ENCODE measurements around the gene SORL1. TPM values are rescaled to one million over a fixed set of nuclear protein-coding genes. Genes with fewer than 3 reads are reported as not detected.
"Not testable (repeated sequence)": the region's sequence is repeated elsewhere in the genome, so short reads cannot be mapped to it uniquely, and the experiment has no call there.

The SORL1 gene
- total and polyA plus RNA-seq, 2 experiments from 2014 or later, result 0.26 to 0.54 TPM

- Histone ChIP-seq H3K27me3 (replicated peaks; ENCODE audit: insufficient read depth) (peaks cover 41% of the 10 kb centered on the region), H3K36me3 (ENCODE audit: low read depth) (no peaks in the 10 kb centered on the region), H3K4me3 (no peak overlapping the region), H3K4me2 (ENCODE audit: unreplicated experiment) (no peak overlapping the region), H3K9me2 (ENCODE audit: insufficient read depth) (no peaks in the 10 kb centered on the region), H3K9ac (no peak overlapping the region), H2AFZ (no peak overlapping the region), H3K4me1 (ENCODE audit: insufficient read depth) (no peaks in the 10 kb centered on the region), H3K79me2 (ENCODE audit: insufficient read depth) (no peaks in the 10 kb centered on the region), H3K27ac (no peak overlapping the region), H3F3A (ENCODE audit: insufficient read depth) (no peaks in the 10 kb centered on the region), H4K20me1 (ENCODE audit: insufficient read depth) (no peaks in the 10 kb centered on the region), H3K9me3 (ENCODE audit: low read depth) (no peaks in the 10 kb centered on the region)
- DNase-seq, result no peak
- in situ Hi-C loops (cut with MboI), result no loop called here
- TF ChIP-seq EZH2phosphoT487 (IDR thresholded peaks at IDR 0.05; ENCODE audit: insufficient read depth, low read depth), result no peak
- no peak for TF ChIP-seq EZH2 (IDR thresholded peaks at IDR 0.05; ENCODE audit: insufficient read depth, poor library complexity, severe bottlenecking)
- 38 to 39% methylated on average over 8 of the region's 8 CpGs for WGBS, 2 experiments (ENCODE audit: low coverage in 1 of 2, low lambda C conversion rate in 2 of 2, missing lambda C conversion rate in 2 of 2)
Observed at GRCh38 chr11:121563900-121564822, 112.0 kb downstream of the SORL1 start.

GRCh38 chr11:121564948-121565684 is 113.0 kb downstream of the SORL1 start:
- H3K79me2 ChIP-seq (ENCODE audit: insufficient read depth), result no peaks in the 10 kb centered on the region
- TF ChIP-seq EZH2phosphoT487 (IDR thresholded peaks at IDR 0.05; ENCODE audit: insufficient read depth, low read depth) (no peak), EZH2 (IDR thresholded peaks at IDR 0.05; ENCODE audit: insufficient read depth, poor library complexity, severe bottlenecking) (no peak)
- no peaks in the 10 kb centered on the region for H3K36me3 ChIP-seq (ENCODE audit: low read depth)
- peaks cover 33% of the 10 kb centered on the region for H3K27me3 ChIP-seq (replicated peaks; ENCODE audit: insufficient read depth)
- H3K9me3 ChIP-seq (ENCODE audit: low read depth), result no peaks in the 10 kb centered on the region
- in situ Hi-C loops (cut with MboI), result no loop called here
- H3K4me1 ChIP-seq (ENCODE audit: insufficient read depth), result no peaks in the 10 kb centered on the region
- no peaks in the 10 kb centered on the region for H3K9me2 ChIP-seq (ENCODE audit: insufficient read depth)
- 62 to 66% methylated on average over 5 of the region's 5 CpGs for WGBS, 2 experiments (ENCODE audit: low coverage in 1 of 2, low lambda C conversion rate in 2 of 2, missing lambda C conversion rate in 2 of 2)
- no peak overlapping the region for H3K9ac ChIP-seq
- no peaks in the 10 kb centered on the region for H3F3A ChIP-seq (ENCODE audit: insufficient read depth)
- DNase-seq, result no peak
- no peak overlapping the region for H3K4me3 ChIP-seq
- H3K27ac ChIP-seq, result no peak overlapping the region
- no peak overlapping the region for H3K4me2 ChIP-seq (ENCODE audit: unreplicated experiment)
- H4K20me1 ChIP-seq (ENCODE audit: insufficient read depth), result no peaks in the 10 kb centered on the region
- H2AFZ ChIP-seq, result no peak overlapping the region

- TF ChIP-seq EZH2 (IDR thresholded peaks at IDR 0.05; ENCODE audit: insufficient read depth, poor library complexity, severe bottlenecking) (no peak), EZH2phosphoT487 (IDR thresholded peaks at IDR 0.05; ENCODE audit: insufficient read depth, low read depth) (no peak)
- no peaks in the 10 kb centered on the region for H3F3A ChIP-seq (ENCODE audit: insufficient read depth)
- in situ Hi-C loops (cut with MboI), result no loop called here
Observed at GRCh38 chr11:121566279-121567168, 114.4 kb downstream of the SORL1 start.

GRCh38 chr11:121567995-121568394 is 115.9 kb downstream of the SORL1 start:
- 46 to 60% methylated on average over 3 of the region's 3 CpGs for WGBS, 2 experiments (ENCODE audit: low coverage in 1 of 2, low lambda C conversion rate in 2 of 2, missing lambda C conversion rate in 2 of 2)
- H3K9ac ChIP-seq, result no peak overlapping the region
- no peaks in the 10 kb centered on the region for H3K79me2 ChIP-seq (ENCODE audit: insufficient read depth)
- H3K4me3 ChIP-seq, result no peak overlapping the region
- H3K36me3 ChIP-seq (ENCODE audit: low read depth), result no peaks in the 10 kb centered on the region
- TF ChIP-seq EZH2 (IDR thresholded peaks at IDR 0.05; ENCODE audit: insufficient read depth, poor library complexity, severe bottlenecking), result no peak
- no peak for TF ChIP-seq EZH2phosphoT487 (IDR thresholded peaks at IDR 0.05; ENCODE audit: insufficient read depth, low read depth)
- no peaks in the 10 kb centered on the region for H3K9me2 ChIP-seq (ENCODE audit: insufficient read depth)
- H3K9me3 ChIP-seq (ENCODE audit: low read depth), result no peaks in the 10 kb centered on the region
- no peak overlapping the region for H2AFZ ChIP-seq
- no peak overlapping the region for H3K4me2 ChIP-seq (ENCODE audit: unreplicated experiment)
- DNase-seq, result no peak
- in situ Hi-C loops (cut with MboI), result no loop called here
- H4K20me1 ChIP-seq (ENCODE audit: insufficient read depth), result no peaks in the 10 kb centered on the region
- H3K27ac ChIP-seq, result no peak overlapping the region
- H3K4me1 ChIP-seq (ENCODE audit: insufficient read depth), result no peaks in the 10 kb centered on the region
- peaks cover 19% of the 10 kb centered on the region; the same call in 1 of the 2 replicates for H3K27me3 ChIP-seq (replicated peaks; ENCODE audit: insufficient read depth)
- no peaks in the 10 kb centered on the region for H3F3A ChIP-seq (ENCODE audit: insufficient read depth)

More at GRCh38 chr11:121566279-121567168, 114.4 kb downstream of the SORL1 start:
- Histone ChIP-seq H3K4me3 (no peak overlapping the region), H3K4me1 (ENCODE audit: insufficient read depth) (no peaks in the 10 kb centered on the region), H3K9me2 (ENCODE audit: insufficient read depth) (no peaks in the 10 kb centered on the region), H2AFZ (no peak overlapping the region), H3K79me2 (ENCODE audit: insufficient read depth) (no peaks in the 10 kb centered on the region), H3K27me3 (replicated peaks; ENCODE audit: insufficient read depth) (peaks cover 22% of the 10 kb centered on the region), H3K9me3 (ENCODE audit: low read depth) (no peaks in the 10 kb centered on the region), H3K27ac (no peak overlapping the region), H3K9ac (no peak overlapping the region), H4K20me1 (ENCODE audit: insufficient read depth) (no peaks in the 10 kb centered on the region), H3K36me3 (ENCODE audit: low read depth) (no peaks in the 10 kb centered on the region), H3K4me2 (ENCODE audit: unreplicated experiment) (no peak overlapping the region)
- no peak for DNase-seq
- 63 to 66% methylated on average over 9 of the region's 9 CpGs for WGBS, 2 experiments (ENCODE audit: low coverage in 1 of 2, low lambda C conversion rate in 2 of 2, missing lambda C conversion rate in 2 of 2)

- H3K9me3 ChIP-seq (ENCODE audit: low read depth); H2AFZ ChIP-seq; H3K27ac ChIP-seq; H3K4me3 ChIP-seq; H3K4me2 ChIP-seq (ENCODE audit: unreplicated experiment); H3K4me1 ChIP-seq (ENCODE audit: insufficient read depth); in situ Hi-C loops (cut with MboI); DNase-seq; H3K9ac ChIP-seq; H4K20me1 ChIP-seq (ENCODE audit: insufficient read depth); H3K79me2 ChIP-seq (ENCODE audit: insufficient read depth); H3F3A ChIP-seq (ENCODE audit: insufficient read depth); H3K9me2 ChIP-seq (ENCODE audit: insufficient read depth); H3K36me3 ChIP-seq (ENCODE audit: low read depth): not testable (repeated sequence)
- peaks cover 32% of the 10 kb centered on the region; the same call in 1 of the 2 replicates for H3K27me3 ChIP-seq (replicated peaks; ENCODE audit: insufficient read depth)
- WGBS, 2 experiments (ENCODE audit: low coverage in 1 of 2, low lambda C conversion rate in 2 of 2, missing lambda C conversion rate in 2 of 2), result 82 to 83% methylated on average over 30 of the region's 30 CpGs
Observed at GRCh38 chr11:121569332-121570299, 117.5 kb downstream of the SORL1 start.

Measured in GM23248 (cell line).